Measurements from ENCODE around the gene RGS6. TPM values are rescaled to one million over a fixed set of nuclear protein-coding genes. Genes with fewer than 3 reads are reported as not detected.

RGS6 gene
- total RNA-seq, 1 experiment from 2014 or later, result not detected

GRCh38 chr14:72549854-72550253, 617.6 kb downstream of the RGS6 start:
- Mint-ChIP-seq H3K27me3 (ENCODE audit: insufficient read depth, unreplicated experiment) (no peaks in the 10 kb centered on the region), H3K4me3 (ENCODE audit: unreplicated experiment) (no peak overlapping the region), H3K9me3 (ENCODE audit: unreplicated experiment) (no peaks in the 10 kb centered on the region), H3K36me3 (ENCODE audit: insufficient read depth, unreplicated experiment) (no peaks in the 10 kb centered on the region), H3K4me1 (ENCODE audit: insufficient read depth, unreplicated experiment) (peaks cover 13% of the 10 kb centered on the region), H3K27ac (ENCODE audit: low read depth, unreplicated experiment) (no peak overlapping the region)
- ChIA-PET CTCF (interaction anchor here (1.6 kb wide), 1 partner anchor 33 kb away, joined by 4 read pairs; no protein-coding TSS in a partner anchor), POLR2A (interaction anchor here (0.6 kb wide), 1 partner anchor 405 kb away, joined by 3 read pairs; no protein-coding TSS in a partner anchor)
- intact Hi-C loops (cut with micrococcal nuclease), result no loop called here
- BruUV-seq (replicated peaks), result no TSS peak
- TF ChIP-seq, protein P1, sequence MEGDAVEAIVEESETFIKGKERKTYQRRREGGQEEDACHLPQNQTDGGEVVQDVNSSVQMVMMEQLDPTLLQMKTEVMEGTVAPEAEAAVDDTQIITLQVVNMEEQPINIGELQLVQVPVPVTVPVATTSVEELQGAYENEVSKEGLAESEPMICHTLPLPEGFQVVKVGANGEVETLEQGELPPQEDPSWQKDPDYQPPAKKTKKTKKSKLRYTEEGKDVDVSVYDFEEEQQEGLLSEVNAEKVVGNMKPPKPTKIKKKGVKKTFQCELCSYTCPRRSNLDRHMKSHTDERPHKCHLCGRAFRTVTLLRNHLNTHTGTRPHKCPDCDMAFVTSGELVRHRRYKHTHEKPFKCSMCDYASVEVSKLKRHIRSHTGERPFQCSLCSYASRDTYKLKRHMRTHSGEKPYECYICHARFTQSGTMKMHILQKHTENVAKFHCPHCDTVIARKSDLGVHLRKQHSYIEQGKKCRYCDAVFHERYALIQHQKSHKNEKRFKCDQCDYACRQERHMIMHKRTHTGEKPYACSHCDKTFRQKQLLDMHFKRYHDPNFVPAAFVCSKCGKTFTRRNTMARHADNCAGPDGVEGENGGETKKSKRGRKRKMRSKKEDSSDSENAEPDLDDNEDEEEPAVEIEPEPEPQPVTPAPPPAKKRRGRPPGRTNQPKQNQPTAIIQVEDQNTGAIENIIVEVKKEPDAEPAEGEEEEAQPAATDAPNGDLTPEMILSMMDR (IDR thresholded peaks at IDR 0.05; ENCODE audit: unreplicated experiment), result no peak
- DNase-seq (ENCODE audit: unreplicated experiment), result no peak

- Mint-ChIP-seq H3K4me3 (ENCODE audit: unreplicated experiment) (no peak overlapping the region), H3K27me3 (ENCODE audit: insufficient read depth, unreplicated experiment) (no peaks in the 10 kb centered on the region), H3K9me3 (ENCODE audit: unreplicated experiment) (no peaks in the 10 kb centered on the region), H3K4me1 (ENCODE audit: insufficient read depth, unreplicated experiment) (peaks cover 9% of the 10 kb centered on the region), H3K36me3 (ENCODE audit: insufficient read depth, unreplicated experiment) (no peaks in the 10 kb centered on the region), H3K27ac (ENCODE audit: low read depth, unreplicated experiment) (no peak overlapping the region)
- CTCF ChIA-PET, result interaction anchor here (0.6 to 1.6 kb wide), 2 partner anchors 34 to 312 kb away, joined by 3 to 4 read pairs; no protein-coding TSS in a partner anchor
- peak; percentile 27 for DNase-seq (ENCODE audit: unreplicated experiment)
- intact Hi-C loops (cut with micrococcal nuclease), result no loop called here
- BruUV-seq (replicated peaks), result no TSS peak
- POLR2A ChIA-PET, result no interaction called here
- TF ChIP-seq, protein P1 (IDR thresholded peaks at IDR 0.05; ENCODE audit: unreplicated experiment), result no peak
Measured at GRCh38 chr14:72550513-72550912, 618.3 kb downstream of the RGS6 start.

DNA sequence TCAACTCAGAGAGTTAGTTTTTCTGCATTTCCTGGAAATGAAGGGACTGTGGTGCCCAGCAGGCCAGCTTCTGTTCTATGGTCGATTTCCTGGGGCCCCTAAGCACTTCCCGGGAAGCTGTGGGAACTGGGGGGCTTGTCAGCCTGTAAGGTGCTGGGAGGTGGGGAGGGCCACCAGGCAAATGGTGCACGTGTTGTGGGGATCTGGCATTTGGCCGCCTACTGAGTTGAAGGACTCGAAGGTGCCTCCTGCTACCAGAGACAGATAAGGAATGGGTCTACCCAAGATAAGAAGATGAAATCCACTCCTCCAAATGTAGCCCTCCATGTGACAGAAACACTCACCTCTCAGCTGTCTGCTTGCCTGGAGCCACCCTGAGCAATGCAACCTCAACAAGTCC, 620.0 kb downstream of the RGS6 start:
- H3K4me3 Mint-ChIP-seq (ENCODE audit: unreplicated experiment), result no peak overlapping the region
- TF ChIP-seq, protein P1 (IDR thresholded peaks at IDR 0.05; ENCODE audit: unreplicated experiment), result no peak
- no peak for DNase-seq (ENCODE audit: unreplicated experiment)
- no peak overlapping the region for H3K27ac Mint-ChIP-seq (ENCODE audit: low read depth, unreplicated experiment)
- ChIA-PET POLR2A (no interaction called here), CTCF (interaction anchor here (1.4 kb wide), 1 partner anchor 35 kb away, joined by 7 read pairs; no protein-coding TSS in a partner anchor)
- no peaks in the 10 kb centered on the region for H3K27me3 Mint-ChIP-seq (ENCODE audit: insufficient read depth, unreplicated experiment)
- H3K36me3 Mint-ChIP-seq (ENCODE audit: insufficient read depth, unreplicated experiment), result no peaks in the 10 kb centered on the region
- H3K4me1 Mint-ChIP-seq (ENCODE audit: insufficient read depth, unreplicated experiment), result peaks cover 4% of the 10 kb centered on the region
- intact Hi-C loops (cut with micrococcal nuclease), result no loop called here
- no peaks in the 10 kb centered on the region for H3K9me3 Mint-ChIP-seq (ENCODE audit: unreplicated experiment)
- BruUV-seq (replicated peaks), result no TSS peak

GRCh38 chr14:72553161-72553560, 620.9 kb downstream of the RGS6 start:
- no TSS peak for BruUV-seq (replicated peaks)
- TF ChIP-seq, protein P1 (IDR thresholded peaks at IDR 0.05; ENCODE audit: unreplicated experiment), result no peak
- Mint-ChIP-seq H3K27me3 (ENCODE audit: insufficient read depth, unreplicated experiment) (no peaks in the 10 kb centered on the region), H3K4me3 (ENCODE audit: unreplicated experiment) (no peak overlapping the region), H3K36me3 (ENCODE audit: insufficient read depth, unreplicated experiment) (no peaks in the 10 kb centered on the region), H3K27ac (ENCODE audit: low read depth, unreplicated experiment) (no peak overlapping the region), H3K9me3 (ENCODE audit: unreplicated experiment) (no peaks in the 10 kb centered on the region), H3K4me1 (ENCODE audit: insufficient read depth, unreplicated experiment) (peaks cover 9% of the 10 kb centered on the region)
- peak; percentile 12 for DNase-seq (ENCODE audit: unreplicated experiment)
- CTCF ChIA-PET, result no interaction called here
- POLR2A ChIA-PET, result interaction anchor here (0.6 kb wide), 2 partner anchors 105 to 373 kb away, joined by 3 to 5 read pairs; partner anchors contain the start of gene DCAF4
- intact Hi-C loops (cut with micrococcal nuclease), result no loop called here

Measured in MCF 10A (cell line).